ENCODE measurements around the gene TBATA. TPM values are rescaled to one million over a fixed set of nuclear protein-coding genes. Genes with fewer than 3 reads are reported as not detected.

TBATA gene
- polyA plus RNA-seq, 1 experiment, result not detected

- ChIA-PET POLR2A (no interaction called here), CTCF (interaction anchor here (1.0 to 1.8 kb wide), 4 partner anchors 12 to 260 kb away, joined by 3 to 7 read pairs (median 3); no protein-coding TSS in a partner anchor)
- Histone ChIP-seq H3K27me3 (ENCODE audit: control insufficient read depth, insufficient read depth, low read length) (peaks cover 12% of the 10 kb centered on the region), H3K4me3 (ENCODE audit: low read depth, low read length) (no peak overlapping the region), H3K36me3 (ENCODE audit: control insufficient read depth, insufficient read depth, low read length) (no peaks in the 10 kb centered on the region)
- TF ChIP-seq CTCF (IDR thresholded peaks at IDR 0.05; ENCODE audit: insufficient read depth, low read depth, low read length), result no peak
- no peak for DNase-seq (ENCODE audit: low read depth)
These were observed 23.9 kb upstream of the TBATA start for GRCh38 chr10:70809011-70809611.

DNA sequence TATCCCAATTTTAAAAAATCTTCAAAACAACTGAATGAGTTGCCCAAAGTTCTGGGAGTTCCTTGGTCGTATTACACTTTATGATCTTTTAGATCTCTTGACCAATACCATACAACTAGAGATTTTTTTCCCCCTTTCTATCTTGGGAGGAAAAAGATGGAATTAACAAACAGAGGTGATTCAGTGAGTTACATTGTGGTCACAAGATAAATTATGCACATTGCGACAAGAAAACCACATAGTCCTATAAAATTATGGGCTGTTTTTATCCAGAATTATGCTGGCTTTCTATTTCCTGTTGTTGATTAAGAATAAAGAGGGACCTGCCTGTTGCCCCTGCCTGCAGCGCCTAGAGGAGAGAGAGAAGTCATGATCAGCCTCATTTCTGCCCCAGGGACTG is 22.4 kb upstream of the TBATA start:
- Histone ChIP-seq H3K36me3 (ENCODE audit: control insufficient read depth, insufficient read depth, low read length) (no peaks in the 10 kb centered on the region), H3K4me3 (ENCODE audit: low read depth, low read length) (no peak overlapping the region), H3K27me3 (ENCODE audit: control insufficient read depth, insufficient read depth, low read length) (peaks cover 7% of the 10 kb centered on the region; the same call in 1 of the 2 replicates)
- POLR2A ChIA-PET, result no interaction called here
- DNase-seq (ENCODE audit: low read depth), result no peak
- CTCF ChIA-PET, result interaction anchor here (1.2 to 2.8 kb wide), 3 partner anchors 9 to 258 kb away, joined by 3 to 15 read pairs (median 3); partner anchors contain the start of gene SGPL1
- no peak for TF ChIP-seq CTCF (IDR thresholded peaks at IDR 0.05; ENCODE audit: insufficient read depth, low read depth, low read length)

GRCh38 chr10:70806841-70807240 is 21.7 kb upstream of the TBATA start:
- POLR2A ChIA-PET, result no interaction called here
- TF ChIP-seq CTCF (IDR thresholded peaks at IDR 0.05; ENCODE audit: insufficient read depth, low read depth, low read length), result no peak
- no peaks in the 10 kb centered on the region for H3K36me3 ChIP-seq (ENCODE audit: control insufficient read depth, insufficient read depth, low read length)
- CTCF ChIA-PET, result interaction anchor here (0.8 to 2.8 kb wide), 4 partner anchors 10 to 462 kb away, joined by 3 to 15 read pairs (median 3); partner anchors contain the start of gene SGPL1
- peaks cover 5% of the 10 kb centered on the region; the same call in 1 of the 2 replicates for H3K27me3 ChIP-seq (ENCODE audit: control insufficient read depth, insufficient read depth, low read length)
- DNase-seq (ENCODE audit: low read depth), result no peak
- no peak overlapping the region for H3K4me3 ChIP-seq (ENCODE audit: low read depth, low read length)

DNA sequence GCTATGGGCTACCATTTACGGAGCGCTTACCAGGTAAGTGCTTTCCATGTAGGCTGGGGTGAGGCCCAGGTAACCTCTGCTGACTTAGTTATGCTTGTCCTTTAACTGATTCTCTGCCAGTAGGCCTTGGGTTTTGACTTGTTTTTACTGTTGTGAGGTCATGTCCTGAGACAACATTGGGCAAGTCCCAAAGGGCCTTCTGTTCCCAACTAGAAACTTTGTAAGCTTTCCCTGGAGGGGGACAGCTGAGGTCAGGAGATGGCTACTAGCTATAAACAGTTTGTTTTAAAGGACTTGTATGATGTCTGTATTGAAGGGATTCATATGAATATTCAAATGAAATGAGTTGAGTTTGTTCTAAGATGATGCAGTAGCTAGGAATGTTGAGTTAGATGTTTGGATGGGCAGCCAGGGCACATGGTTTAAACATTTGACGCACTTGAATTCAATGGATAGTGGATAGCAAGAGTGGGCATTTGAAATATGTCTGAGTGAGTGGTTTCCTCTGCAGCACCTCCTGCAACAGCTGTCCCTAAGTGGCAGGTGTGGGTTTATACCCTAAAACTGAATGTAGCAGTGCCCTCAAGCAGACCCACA is 20.5 kb upstream of the TBATA start:
- no peak for DNase-seq (ENCODE audit: low read depth)
- CTCF ChIA-PET, result interaction anchor here (0.8 to 2.8 kb wide), 3 partner anchors 8 to 257 kb away, joined by 3 to 15 read pairs (median 3); partner anchors contain the start of gene SGPL1
- no peak for TF ChIP-seq CTCF (IDR thresholded peaks at IDR 0.05; ENCODE audit: insufficient read depth, low read depth, low read length)
- Histone ChIP-seq H3K27me3 (ENCODE audit: control insufficient read depth, insufficient read depth, low read length) (peaks cover 5% of the 10 kb centered on the region; the same call in 1 of the 2 replicates), H3K36me3 (ENCODE audit: control insufficient read depth, insufficient read depth, low read length) (no peaks in the 10 kb centered on the region), H3K4me3 (ENCODE audit: low read depth, low read length) (no peak overlapping the region)
- POLR2A ChIA-PET, result interaction anchor here (1.0 kb wide), 1 partner anchor 12 kb away, joined by 4 read pairs; no protein-coding TSS in a partner anchor

DNA sequence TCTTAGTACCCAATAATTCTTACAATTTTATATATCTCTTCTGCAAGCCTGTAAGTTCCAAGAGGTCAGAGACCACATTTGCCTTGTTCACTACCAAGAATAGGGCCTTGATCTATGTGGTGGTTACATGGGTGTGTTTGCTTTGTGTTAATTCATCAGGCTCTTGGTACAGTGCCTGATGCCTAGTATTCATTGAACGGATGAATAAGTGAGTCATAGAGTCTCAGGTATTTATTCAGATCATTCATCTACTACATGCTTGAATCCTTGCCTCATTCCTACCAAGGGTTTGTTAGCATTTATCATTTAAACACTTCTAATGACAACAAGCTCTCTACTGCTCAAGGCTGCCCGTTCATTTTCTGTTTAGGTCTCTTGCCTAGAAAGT is 19.2 kb upstream of the TBATA start:
- Histone ChIP-seq H3K36me3 (ENCODE audit: control insufficient read depth, insufficient read depth, low read length) (no peaks in the 10 kb centered on the region), H3K4me3 (ENCODE audit: low read depth, low read length) (no peak overlapping the region), H3K27me3 (ENCODE audit: control insufficient read depth, insufficient read depth, low read length) (peaks cover 5% of the 10 kb centered on the region; the same call in 1 of the 2 replicates)
- DNase-seq (ENCODE audit: low read depth), result no peak
- ChIA-PET CTCF (interaction anchor here (1.0 to 1.3 kb wide), 3 partner anchors 9 to 12 kb away, joined by 3 to 4 read pairs (median 3); no protein-coding TSS in a partner anchor), POLR2A (no interaction called here)
- TF ChIP-seq CTCF (IDR thresholded peaks at IDR 0.05; ENCODE audit: insufficient read depth, low read depth, low read length), result no peak

Measured in BJ (cell line).